Dermis blood vessel endothelial cell (primary cell): Measurements from ENCODE around the gene MCUR1. TPM values are rescaled to one million over a fixed set of nuclear protein-coding genes. Genes with fewer than 3 reads are reported as not detected.
A peak's percentile ranks its signal among the peaks of the same experiment; 100 is the strongest.
"Not testable (repeated sequence)": the region's sequence is repeated elsewhere in the genome, so short reads cannot be mapped to it uniquely, and the experiment has no call there.

Experiments used
- DNase-seq: peaks from one replicate; pipeline ENCODE4 v3.0.0; 2010
- total RNA-seq: library from RNA; depleted of rRNA; stranded (reverse); fragments of >200 nt; gene quantifications from 2 replicates; pipeline ENCODE4 v1.2.3, GENCODE V29; 2014

MCUR1 gene
- total RNA-seq, 1 donor from 2014 or later, result 8.3 TPM

- DNase-seq, result not testable (repeated sequence)
Observed at GRCh38 chr6:13828656-13829301, 14.4 kb upstream of the MCUR1 start.

GRCh38 chr6:13827032-13827431 is 12.7 kb upstream of the MCUR1 start:
- no peak for DNase-seq

DNA sequence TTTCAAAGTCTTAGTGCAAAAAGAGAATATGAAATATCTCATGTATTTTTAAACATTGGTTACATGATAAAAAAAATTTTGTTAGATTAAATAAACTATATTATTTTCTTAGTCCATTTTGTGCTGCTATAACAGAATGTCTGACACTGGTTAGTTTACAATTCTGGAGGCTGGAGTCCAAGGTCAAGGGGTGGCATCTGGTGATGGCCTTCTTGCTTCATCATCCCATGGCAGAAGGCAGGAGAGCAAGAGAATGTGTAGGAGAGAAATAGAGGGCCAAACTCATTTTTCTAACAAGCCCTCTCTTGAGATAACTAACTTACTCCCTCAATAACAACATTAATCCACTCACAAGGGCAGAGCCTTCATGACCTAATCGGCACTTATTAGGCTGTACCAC is 11.5 kb upstream of the MCUR1 start:
- DNase-seq, result no peak

GRCh38 chr6:13818341-13818740 is 4.0 kb upstream of the MCUR1 start:
- DNase-seq, result no peak

GRCh38 chr6:13814938-13815575 is 700 bp upstream of the MCUR1 start:
- DNase-seq, result peak; percentile 20

- DNase-seq, result peak; percentile 76
Observed at GRCh38 chr6:13813621-13814175, 659 bp downstream of the MCUR1 start.

- DNase-seq, result no peak
Observed at GRCh38 chr6:13813026-13813425, 1.3 kb downstream of the MCUR1 start.

DNA sequence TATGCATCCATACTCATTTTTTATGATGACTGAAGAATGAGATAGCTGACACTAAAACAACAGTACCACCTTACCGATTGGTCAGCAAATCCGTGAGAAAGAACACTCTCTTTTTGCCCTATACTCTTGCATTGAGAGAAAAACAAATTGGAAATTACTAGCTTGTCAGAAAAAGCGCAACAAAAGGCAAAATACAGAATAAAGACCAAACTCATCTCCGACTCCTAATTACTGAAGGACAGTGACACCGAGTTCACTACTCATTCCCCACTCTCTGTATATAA is 2.1 kb downstream of the MCUR1 start:
- DNase-seq, result no peak

DNA sequence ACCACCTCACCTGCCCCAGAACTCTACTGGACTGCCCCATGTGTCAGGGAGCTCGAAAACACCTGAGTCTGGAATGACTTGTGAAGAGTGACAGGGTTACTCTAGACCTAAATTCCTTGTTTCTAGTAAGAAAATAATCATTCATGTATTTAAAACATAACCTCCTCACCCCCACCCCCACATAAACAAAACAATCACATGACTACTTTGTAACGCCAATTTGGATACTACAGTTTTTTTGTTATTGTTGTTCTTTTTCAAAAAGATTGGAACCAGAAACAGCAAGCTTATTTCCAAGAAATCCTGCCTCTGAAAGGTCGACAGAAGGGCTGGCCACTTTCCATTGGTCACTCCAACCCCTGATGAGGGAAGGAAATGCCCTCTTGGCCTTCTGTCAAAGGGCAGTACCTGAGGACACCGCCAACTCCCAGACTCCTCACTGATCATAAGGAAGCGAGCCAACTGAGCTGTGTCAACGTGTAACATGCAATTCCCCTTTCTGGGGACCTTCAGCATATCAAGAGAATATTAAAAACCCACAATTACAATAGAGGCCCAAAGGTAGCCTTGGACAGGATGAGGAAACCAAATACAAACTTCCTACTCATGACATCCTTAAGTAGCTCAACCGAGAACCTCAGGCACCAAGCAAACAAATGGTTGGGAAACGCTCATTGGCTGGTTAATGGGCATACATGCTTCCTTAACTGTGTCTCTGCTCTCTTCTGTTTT is 2.6 kb downstream of the MCUR1 start:
- DNase-seq, result no peak

GRCh38 chr6:13810688-13811446 is 3.5 kb downstream of the MCUR1 start:
- DNase-seq, result no peak

DNA sequence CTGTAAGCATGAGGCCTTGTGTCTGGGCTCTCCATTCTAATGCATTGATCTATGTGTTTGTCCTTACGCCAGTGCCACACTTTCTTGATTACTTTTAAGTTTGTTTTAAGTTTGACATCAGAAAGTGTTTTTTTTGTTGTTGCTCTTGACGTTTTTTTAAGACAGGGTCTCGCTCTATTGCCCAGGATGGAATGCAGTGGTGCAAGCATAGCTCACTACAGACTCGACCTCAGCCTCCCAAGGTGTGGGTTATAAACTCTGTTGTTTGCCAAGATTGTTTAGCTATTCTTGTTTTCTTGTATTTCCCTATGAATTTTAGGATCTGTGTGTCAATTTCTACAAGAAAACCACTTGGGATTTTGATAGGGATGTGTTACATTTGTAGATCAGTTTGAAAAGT is 5.6 kb downstream of the MCUR1 start:
- no peak for DNase-seq

DNA sequence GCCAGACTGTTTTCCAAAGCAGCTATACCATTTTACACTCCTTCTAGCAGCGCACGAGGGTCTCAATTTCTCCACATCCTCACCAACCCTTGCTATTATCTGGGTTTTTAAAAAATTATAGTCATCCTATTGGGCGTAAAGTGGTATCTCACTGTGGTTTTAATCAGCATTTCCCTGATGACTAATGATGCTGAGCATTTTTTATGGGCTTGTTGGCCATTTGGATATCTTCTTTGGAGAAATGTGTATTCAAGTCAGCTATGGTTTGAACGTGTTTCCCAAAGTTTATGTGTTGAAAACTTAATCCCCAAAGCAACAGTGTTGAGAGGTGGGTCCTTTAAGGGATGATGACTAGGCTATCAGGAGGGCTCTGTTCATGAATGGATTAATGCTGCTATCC is 6.7 kb downstream of the MCUR1 start:
- DNase-seq, result no peak

DNA sequence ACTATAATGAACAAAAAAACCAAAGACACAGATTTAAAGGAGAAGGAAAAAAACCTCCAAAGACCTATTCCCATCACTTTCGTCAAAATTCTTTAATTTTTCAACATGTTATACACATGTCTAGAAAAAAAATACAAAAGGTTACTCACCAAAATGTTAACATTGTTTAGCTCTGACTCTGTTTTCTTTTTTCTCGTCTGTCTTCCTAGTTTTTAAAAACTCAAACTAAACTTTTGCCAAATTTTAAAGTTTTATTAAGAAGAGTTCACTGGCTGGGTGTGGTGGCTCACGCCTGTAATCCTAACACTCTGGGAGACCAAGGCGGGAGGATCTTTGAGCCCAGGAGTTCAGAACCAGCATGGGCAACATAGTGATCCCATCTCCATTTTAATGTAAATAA is 10.8 kb downstream of the MCUR1 start:
- no peak for DNase-seq

- DNase-seq, result no peak
Observed at GRCh38 chr6:13800615-13801014, 13.7 kb downstream of the MCUR1 start.

GRCh38 chr6:13796781-13797180 is 17.6 kb downstream of the MCUR1 start:
- DNase-seq, result no peak

GRCh38 chr6:13795041-13795750 is 19.2 kb downstream of the MCUR1 start:
- DNase-seq, result peak; percentile 87

GRCh38 chr6:13794184-13794583 is 20.2 kb downstream of the MCUR1 start:
- DNase-seq, result peak; percentile 87

DNA sequence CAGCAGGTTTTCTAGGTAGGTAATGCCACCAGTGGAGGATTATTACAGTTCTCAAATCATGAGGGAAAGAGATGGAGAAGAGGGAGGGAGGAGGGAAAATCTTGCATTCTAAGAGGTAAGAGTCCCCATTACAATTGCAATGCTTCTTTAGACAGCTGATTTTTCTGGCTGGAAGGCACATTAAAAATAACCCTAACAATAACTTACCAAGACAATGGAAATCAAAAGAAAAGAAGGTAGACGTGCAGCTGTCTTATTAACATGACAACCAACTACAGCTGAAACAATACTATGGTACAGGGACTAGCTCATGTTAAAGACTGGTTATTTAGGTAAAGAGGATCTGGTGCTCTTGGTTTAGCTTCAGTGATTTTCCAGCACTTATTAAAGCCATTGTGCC is 24.6 kb downstream of the MCUR1 start:
- no peak for DNase-seq

DNA sequence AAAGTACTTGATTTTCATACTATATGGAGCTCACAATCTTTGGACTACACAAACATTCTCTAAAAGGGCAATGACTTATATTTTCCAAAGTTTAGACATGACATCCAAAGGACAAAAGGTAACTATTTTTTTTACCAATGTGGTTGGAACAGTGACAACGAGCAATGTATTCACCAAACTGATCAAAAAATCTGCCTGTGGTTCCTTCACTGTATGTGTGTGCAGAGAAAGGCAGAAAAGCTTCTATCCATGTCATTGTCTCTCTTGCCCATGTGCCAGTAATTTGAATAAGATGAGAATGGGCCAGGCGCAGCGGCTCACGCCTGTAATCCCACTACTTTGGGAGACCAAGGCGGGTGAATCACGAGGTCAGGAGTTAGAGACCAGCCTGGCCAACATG is 25.5 kb downstream of the MCUR1 start:
- no peak for DNase-seq

- DNase-seq, result peak; percentile 7
Observed at GRCh38 chr6:13787137-13787536, 27.2 kb downstream of the MCUR1 start.

- not testable (repeated sequence) for DNase-seq
Observed at GRCh38 chr6:13780162-13780561, 34.2 kb downstream of the MCUR1 start.

DNA sequence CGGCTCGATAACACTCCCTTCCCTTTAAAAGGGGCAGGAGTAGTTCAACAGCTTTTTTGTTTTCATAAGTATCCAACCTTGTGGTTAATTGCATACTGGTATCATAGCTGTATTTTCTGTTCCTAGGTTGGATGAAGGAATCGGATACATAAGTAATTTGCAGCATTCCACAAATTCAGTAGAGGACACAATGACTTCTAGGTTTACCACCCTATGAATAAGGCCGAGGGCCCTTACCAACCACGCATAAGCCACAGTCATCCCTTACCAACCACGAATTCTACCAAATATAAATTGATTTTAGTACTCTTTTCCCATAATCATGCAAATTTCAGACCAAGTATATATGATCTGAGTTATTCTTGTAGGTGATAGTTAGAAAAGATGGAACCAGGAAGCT is 36.3 kb downstream of the MCUR1 start:
- no peak for DNase-seq

- no peak for DNase-seq
Observed at GRCh38 chr6:13776602-13777001, 37.8 kb downstream of the MCUR1 start.
